Measurements from ENCODE around the gene SYT13.

DNA sequence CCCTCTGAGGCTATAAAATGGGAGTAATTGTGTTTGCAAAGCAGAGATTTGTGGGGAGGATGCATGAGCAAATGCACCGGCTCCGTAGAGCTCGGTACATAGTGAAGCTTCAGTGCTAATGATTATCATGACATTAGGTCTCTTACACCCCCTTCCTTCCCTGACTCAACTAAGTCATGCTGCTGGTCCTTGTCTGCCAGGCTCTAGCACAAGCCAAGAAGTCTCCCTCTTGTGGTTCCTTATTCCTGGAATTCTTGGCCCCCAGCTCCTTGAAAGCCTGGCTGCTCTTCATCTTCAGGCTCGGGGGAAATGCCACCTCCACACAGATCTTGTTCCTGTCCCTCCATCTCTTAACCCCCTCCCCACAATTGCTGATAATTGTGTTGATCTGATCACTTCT, 45.7 kb upstream of the SYT13 start:
- TF ChIP-seq, protein P1, sequence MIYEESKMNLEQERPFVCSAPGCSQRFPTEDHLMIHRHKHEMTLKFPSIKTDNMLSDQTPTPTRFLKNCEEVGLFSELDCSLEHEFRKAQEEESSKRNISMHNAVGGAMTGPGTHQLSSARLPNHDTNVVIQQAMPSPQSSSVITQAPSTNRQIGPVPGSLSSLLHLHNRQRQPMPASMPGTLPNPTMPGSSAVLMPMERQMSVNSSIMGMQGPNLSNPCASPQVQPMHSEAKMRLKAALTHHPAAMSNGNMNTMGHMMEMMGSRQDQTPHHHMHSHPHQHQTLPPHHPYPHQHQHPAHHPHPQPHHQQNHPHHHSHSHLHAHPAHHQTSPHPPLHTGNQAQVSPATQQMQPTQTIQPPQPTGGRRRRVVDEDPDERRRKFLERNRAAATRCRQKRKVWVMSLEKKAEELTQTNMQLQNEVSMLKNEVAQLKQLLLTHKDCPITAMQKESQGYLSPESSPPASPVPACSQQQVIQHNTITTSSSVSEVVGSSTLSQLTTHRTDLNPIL (CRISPR knock-in tag; IDR thresholded peaks at IDR 0.05; ENCODE audit: low read depth) = no peak
- no peak for TF ChIP-seq ARNTL (CRISPR knock-in tag; IDR thresholded peaks at IDR 0.05; ENCODE audit: borderline replicate concordance, low read depth)
- TF ChIP-seq, protein P2, sequence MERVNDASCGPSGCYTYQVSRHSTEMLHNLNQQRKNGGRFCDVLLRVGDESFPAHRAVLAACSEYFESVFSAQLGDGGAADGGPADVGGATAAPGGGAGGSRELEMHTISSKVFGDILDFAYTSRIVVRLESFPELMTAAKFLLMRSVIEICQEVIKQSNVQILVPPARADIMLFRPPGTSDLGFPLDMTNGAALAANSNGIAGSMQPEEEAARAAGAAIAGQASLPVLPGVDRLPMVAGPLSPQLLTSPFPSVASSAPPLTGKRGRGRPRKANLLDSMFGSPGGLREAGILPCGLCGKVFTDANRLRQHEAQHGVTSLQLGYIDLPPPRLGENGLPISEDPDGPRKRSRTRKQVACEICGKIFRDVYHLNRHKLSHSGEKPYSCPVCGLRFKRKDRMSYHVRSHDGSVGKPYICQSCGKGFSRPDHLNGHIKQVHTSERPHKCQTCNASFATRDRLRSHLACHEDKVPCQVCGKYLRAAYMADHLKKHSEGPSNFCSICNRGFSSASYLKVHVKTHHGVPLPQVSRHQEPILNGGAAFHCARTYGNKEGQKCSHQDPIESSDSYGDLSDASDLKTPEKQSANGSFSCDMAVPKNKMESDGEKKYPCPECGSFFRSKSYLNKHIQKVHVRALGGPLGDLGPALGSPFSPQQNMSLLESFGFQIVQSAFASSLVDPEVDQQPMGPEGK (CRISPR knock-in tag; IDR thresholded peaks at IDR 0.05; ENCODE audit: borderline replicate concordance) = no peak
- TF ChIP-seq PPARA (CRISPR knock-in tag; IDR thresholded peaks at IDR 0.05; ENCODE audit: borderline replicate concordance) = no peak
- TF ChIP-seq, protein P3, sequence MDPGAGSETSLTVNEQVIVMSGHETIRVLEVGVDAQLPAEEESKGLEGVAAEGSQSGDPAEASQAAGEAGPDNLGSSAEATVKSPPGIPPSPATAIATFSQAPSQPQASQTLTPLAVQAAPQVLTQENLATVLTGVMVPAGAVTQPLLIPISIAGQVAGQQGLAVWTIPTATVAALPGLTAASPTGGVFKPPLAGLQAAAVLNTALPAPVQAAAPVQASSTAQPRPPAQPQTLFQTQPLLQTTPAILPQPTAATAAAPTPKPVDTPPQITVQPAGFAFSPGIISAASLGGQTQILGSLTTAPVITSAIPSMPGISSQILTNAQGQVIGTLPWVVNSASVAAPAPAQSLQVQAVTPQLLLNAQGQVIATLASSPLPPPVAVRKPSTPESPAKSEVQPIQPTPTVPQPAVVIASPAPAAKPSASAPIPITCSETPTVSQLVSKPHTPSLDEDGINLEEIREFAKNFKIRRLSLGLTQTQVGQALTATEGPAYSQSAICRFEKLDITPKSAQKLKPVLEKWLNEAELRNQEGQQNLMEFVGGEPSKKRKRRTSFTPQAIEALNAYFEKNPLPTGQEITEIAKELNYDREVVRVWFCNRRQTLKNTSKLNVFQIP (CRISPR knock-in tag; IDR thresholded peaks at IDR 0.05; ENCODE audit: borderline replicate concordance, low read depth) = no peak
- TF ChIP-seq ZFP30 (CRISPR knock-in tag; IDR thresholded peaks at IDR 0.05) = no peak
- TF ChIP-seq TOX (CRISPR knock-in tag; IDR thresholded peaks at IDR 0.05; ENCODE audit: borderline replicate concordance) = no peak
- TF ChIP-seq BACH2 (CRISPR knock-in tag; IDR thresholded peaks at IDR 0.05; ENCODE audit: borderline replicate concordance) = no peak
- no peak for TF ChIP-seq ZNF8 (CRISPR knock-in tag; IDR thresholded peaks at IDR 0.05)
- no peak for TF ChIP-seq RARB (CRISPR knock-in tag; IDR thresholded peaks at IDR 0.05)
- TF ChIP-seq, protein P4, sequence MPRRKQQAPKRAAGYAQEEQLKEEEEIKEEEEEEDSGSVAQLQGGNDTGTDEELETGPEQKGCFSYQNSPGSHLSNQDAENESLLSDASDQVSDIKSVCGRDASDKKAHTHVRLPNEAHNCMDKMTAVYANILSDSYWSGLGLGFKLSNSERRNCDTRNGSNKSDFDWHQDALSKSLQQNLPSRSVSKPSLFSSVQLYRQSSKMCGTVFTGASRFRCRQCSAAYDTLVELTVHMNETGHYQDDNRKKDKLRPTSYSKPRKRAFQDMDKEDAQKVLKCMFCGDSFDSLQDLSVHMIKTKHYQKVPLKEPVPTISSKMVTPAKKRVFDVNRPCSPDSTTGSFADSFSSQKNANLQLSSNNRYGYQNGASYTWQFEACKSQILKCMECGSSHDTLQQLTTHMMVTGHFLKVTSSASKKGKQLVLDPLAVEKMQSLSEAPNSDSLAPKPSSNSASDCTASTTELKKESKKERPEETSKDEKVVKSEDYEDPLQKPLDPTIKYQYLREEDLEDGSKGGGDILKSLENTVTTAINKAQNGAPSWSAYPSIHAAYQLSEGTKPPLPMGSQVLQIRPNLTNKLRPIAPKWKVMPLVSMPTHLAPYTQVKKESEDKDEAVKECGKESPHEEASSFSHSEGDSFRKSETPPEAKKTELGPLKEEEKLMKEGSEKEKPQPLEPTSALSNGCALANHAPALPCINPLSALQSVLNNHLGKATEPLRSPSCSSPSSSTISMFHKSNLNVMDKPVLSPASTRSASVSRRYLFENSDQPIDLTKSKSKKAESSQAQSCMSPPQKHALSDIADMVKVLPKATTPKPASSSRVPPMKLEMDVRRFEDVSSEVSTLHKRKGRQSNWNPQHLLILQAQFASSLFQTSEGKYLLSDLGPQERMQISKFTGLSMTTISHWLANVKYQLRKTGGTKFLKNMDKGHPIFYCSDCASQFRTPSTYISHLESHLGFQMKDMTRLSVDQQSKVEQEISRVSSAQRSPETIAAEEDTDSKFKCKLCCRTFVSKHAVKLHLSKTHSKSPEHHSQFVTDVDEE (CRISPR knock-in tag; IDR thresholded peaks at IDR 0.05) = no peak
- TF ChIP-seq, protein P5, sequence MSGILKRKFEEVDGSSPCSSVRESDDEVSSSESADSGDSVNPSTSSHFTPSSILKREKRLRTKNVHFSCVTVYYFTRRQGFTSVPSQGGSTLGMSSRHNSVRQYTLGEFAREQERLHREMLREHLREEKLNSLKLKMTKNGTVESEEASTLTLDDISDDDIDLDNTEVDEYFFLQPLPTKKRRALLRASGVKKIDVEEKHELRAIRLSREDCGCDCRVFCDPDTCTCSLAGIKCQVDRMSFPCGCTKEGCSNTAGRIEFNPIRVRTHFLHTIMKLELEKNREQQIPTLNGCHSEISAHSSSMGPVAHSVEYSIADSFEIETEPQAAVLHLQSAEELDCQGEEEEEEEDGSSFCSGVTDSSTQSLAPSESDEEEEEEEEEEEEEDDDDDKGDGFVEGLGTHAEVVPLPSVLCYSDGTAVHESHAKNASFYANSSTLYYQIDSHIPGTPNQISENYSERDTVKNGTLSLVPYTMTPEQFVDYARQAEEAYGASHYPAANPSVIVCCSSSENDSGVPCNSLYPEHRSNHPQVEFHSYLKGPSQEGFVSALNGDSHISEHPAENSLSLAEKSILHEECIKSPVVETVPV (CRISPR knock-in tag; IDR thresholded peaks at IDR 0.05) = no peak
- TF ChIP-seq ZFP3 (CRISPR knock-in tag; IDR thresholded peaks at IDR 0.05) = no peak
- no peak for TF ChIP-seq SNAI2 (CRISPR knock-in tag; IDR thresholded peaks at IDR 0.05)

Data from SK-N-SH treated with all-trans-retinoic acid at 6 μM for 48 hours (cell line).